Measurements from ENCODE around the gene CAPZA2.

DNA sequence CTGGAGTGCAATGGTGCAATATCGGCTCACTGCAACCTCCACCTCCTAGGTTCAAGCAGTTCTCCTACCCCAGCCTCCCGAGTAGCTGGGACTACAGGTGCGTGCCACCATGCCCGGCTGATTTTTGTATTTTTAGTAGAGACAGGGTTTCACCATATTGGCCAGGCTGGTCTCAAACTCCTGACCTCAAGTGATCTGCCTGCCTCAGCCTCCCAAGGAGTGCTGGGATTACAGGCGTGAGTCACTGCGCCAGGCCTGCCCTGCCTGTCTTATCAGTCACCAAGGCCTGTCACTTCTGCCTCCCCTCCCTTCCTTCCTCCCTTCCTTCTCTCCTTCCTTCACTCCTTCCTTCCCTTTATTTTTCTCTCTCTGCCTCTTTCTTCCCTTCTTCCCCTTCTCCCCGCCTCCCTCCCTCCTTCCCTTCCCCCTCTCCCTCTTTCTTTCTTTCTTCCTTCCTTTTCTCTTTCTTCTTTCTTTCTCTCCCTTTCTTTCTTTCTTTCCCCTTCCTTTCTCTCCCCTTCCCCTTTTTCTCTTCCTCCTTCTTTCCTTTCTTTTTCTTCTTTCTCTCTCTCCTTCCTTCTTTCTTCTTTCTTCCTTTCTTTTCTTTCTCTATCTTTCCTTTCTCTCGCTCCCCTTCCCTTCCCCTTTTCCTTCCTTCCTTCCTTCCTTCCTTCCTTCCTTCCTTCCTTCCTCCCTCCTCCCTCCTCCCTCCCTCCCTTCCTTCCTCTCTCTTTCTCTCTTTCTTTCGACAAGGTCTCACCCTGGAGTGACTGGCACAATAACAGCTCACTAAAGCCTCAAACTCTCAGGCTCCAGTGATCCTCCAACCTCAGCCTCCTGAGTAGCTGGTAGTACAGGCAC lies 87.8 kb downstream of the CAPZA2 start:
- TF ChIP-seq EZH2phosphoT487 (IDR thresholded peaks at IDR 0.05; ENCODE audit: borderline replicate concordance, low read length) (no peak), EZH2 (IDR thresholded peaks at IDR 0.05; ENCODE audit: low read length, unreplicated experiment) (no peak)
- TF ChIP-seq, protein P1, sequence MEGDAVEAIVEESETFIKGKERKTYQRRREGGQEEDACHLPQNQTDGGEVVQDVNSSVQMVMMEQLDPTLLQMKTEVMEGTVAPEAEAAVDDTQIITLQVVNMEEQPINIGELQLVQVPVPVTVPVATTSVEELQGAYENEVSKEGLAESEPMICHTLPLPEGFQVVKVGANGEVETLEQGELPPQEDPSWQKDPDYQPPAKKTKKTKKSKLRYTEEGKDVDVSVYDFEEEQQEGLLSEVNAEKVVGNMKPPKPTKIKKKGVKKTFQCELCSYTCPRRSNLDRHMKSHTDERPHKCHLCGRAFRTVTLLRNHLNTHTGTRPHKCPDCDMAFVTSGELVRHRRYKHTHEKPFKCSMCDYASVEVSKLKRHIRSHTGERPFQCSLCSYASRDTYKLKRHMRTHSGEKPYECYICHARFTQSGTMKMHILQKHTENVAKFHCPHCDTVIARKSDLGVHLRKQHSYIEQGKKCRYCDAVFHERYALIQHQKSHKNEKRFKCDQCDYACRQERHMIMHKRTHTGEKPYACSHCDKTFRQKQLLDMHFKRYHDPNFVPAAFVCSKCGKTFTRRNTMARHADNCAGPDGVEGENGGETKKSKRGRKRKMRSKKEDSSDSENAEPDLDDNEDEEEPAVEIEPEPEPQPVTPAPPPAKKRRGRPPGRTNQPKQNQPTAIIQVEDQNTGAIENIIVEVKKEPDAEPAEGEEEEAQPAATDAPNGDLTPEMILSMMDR (conservative IDR thresholded peaks at IDR 0.05; ENCODE audit: low read depth, low read length) = no peak
